ENCODE results near the gene ZNF358.

- TF ChIP-seq CTCF (IDR thresholded peaks at IDR 0.05) (no peak), POLR2A (IDR thresholded peaks at IDR 0.05) (no peak), POLR2AphosphoS5 (IDR thresholded peaks at IDR 0.05) (no peak), EP300 (IDR thresholded peaks at IDR 0.05) (no peak)
Measured at GRCh38 chr19:7469669-7470285, 46.1 kb upstream of the ZNF358 start.

Measured in sigmoid colon (tissue), 4 donors.